ENCODE results near the gene ALPK1.

- no peak for TF ChIP-seq EZH2 (IDR thresholded peaks at IDR 0.05; ENCODE audit: borderline replicate concordance, low read depth, low read length, severe bottlenecking)
- TF ChIP-seq CTCF (IDR thresholded peaks at IDR 0.05; ENCODE audit: borderline replicate concordance, extremely low read depth, low read length, poor library complexity, severe bottlenecking), result no peak
Observed at GRCh38 chr4:112378243-112378620, 81.1 kb downstream of the ALPK1 start.
